ENCODE measurements around the gene RSPH10B2.
"Not testable (repeated sequence)": the region's sequence is repeated elsewhere in the genome, so short reads cannot be mapped to it uniquely, and the experiment has no call there.

Gene RSPH10B2

DNA sequence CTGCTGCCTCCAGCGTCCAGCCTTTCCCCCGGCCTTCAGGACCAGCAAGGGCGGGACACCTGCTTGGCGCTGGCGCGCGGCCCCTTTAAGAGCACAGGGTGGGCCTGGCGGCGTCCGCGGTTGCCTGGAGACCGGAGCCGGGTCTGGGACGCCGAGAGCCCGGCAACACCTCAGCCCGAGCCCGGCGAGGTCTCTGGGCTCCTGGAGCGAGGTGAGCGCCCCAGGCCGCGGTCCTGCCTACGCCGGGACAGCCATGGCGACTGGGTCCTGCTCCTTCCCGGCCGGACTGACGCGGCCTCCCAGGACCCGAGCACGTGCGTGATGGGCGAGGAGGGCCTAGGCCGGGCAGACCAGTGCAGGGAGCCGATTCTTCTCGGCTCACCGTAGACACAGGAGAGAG is at the start of gene RSPH10B2:
RSPH10B2 (plus strand) TSS at position 140 of the 400 bp plus-strand sequence. CDS start 3,575 bp downstream, outside the sequence.
- not testable (repeated sequence) for DNase-seq

DNA sequence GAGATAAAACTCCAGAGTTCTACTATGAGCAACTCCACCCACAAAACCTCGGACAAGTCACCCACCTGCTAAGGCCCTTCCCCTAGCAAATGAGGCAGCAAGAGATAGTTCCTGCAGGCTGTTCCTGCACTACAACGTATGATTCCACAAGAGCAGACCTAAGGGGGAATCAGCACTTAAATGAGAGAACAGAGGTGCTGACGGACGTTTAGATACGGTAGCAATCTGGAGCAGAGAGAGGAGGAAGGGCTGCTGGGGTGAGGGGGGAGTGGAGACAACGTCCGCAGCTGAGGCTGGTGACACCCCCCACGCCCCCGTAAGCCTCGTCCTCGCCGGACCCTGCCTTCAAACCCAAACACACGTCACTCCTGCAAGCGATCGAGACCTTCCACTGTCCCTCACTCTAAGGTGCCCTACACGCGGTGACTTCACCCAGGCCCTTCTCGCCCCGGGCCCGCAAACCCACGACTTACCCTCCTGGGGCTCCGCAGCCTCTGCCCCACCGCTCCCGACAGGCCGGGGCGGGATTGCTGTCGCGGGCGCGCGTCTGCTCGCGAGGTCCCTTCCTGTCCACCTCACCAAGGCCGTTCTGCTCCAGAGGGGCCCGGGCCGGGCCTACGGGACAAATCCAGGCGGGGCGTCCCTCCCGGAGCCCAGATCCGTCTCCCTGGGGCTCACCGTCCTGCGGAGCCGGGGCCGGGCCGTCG is 47.8 kb upstream of the RSPH10B2 start:
- no peak for DNase-seq

DNA sequence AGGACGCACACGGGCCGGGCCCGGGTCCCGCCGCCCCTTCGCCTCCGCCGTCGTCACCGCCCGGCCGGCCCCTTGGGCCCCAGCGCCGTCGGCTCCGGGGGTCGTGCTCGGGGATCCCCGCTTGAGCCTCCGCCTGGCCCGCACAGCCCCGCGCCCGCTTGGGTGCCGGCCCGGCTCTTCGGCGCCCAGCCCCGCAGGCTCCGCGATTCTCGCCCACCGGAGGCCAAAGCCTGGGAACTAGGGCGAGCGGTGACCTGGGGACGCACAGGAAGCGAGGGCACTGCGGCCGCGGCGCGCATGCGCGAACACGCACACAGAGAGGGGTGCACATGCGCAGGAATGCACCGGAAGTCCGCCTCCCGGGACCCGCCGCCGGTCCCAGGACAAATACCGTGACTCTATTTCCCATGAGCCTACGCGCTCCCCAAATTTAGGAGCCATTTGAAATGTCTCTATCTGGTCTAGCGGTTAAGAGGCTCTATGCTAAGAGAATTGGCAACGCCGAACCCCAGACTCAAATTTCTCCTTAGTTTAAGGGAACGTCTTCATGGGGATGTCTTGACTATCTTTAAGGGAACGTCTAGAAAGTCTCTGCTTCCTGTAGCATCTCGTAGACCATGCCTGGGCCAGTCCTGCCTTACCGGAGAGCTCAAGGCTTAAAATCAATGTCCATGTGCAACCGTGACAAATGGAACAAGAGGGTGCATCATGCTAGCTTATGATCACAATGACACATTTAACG is 47.1 kb upstream of the RSPH10B2 start, which contains the start of gene ZNF12:
ZNF12 (minus strand) TSS at position 282 of the 742 bp plus-strand sequence. CDS start 1,774 bp downstream, outside the sequence.
- peak; percentile 88 for DNase-seq

DNA sequence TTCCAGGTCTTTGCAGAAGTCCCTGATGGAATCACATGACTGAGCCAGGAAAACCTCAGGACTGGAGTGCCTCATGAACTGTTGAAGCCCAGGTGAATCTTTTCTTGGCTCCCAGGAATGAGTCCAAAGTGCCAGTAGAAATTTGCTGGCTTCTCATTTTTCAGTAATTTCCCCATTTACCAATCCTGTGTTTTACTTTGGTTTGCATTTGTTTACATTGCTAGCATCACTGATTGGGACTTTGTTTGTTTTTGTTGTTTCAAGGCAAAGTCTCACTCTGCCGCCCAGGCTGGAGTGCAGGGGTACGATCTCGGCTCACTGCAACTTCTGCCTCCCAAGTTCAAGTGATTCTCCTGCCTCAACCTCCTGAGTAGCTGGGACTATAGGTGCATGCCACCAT is 45.6 kb upstream of the RSPH10B2 start:
- DNase-seq = no peak

DNA sequence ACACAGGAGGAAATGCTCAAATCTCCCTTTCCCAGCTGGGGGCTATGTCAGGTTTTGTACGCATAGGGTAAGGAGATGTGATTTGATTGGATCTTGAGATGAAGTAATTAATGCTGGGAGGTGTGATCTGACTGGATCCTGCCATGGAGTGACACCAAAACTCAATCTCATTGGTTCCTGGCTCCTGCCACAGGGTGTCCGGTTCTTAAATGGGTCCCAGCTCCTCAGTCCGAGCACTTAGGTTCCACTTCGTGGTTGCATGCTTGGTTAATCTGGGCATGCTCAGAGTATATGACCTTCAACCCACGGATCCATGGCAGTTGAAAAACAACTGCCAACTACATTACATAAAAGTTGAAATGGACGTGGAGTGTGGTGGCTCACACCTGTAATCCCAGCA is 44.1 kb upstream of the RSPH10B2 start:
- no peak for DNase-seq

DNA sequence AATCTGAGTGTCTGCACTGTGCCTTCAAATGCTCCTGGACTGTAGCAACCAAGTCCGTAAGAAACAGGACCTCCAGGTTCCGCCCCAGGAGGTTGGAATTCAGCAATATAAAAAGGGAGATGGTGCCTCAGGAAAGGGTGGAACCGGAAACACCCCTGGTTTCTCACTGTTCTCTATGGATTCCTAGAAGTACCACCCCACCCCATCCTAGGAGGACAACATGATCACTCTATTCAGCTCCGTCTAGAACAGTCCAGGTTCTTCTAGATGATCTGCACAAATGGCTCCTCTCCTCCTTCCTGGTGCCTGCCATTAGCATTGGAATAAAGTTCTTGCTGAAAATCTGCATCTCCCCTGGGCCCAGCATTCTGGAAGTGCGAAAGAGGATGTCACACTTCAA is 39.5 kb upstream of the RSPH10B2 start:
- DNase-seq = no peak

DNA sequence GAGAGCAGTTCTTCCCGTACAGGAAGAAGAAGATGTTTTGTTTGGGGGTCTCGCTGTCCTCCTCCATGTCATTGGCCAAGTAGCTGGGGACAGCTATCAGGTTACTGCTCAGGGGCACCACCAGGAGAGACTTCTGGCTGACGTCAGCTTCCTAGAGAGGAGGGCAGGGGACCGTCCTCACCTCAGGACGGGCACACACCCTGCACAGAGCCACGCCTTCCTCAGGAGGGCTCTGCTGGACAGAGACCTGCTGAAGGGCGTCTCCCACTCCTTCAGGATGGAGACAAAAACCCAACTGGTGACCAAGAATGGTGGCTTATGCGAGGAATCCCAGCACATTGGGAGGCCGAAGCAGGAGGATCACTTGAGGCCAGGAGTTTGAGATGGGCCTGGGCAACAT is 38.0 kb upstream of the RSPH10B2 start:
- not testable (repeated sequence) for DNase-seq

DNA sequence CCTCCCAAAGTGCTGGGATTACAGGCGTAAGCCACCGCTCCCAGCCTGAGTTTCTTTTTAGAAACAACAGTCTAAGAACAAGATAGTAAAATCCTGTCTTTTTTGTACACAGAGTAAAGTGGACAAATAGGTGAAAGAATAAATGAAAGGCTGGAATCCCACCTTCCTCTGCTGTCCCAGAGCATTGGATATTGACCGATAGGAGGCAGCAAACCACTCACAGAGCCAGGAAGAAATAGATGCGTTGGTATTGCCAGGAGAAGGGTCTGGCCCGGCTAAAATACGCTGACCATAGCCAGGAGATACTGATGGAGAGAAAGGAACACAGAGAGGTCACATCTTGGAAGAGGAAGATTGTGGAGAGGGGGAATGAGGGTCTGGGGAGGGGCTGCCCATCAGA is 35.8 kb upstream of the RSPH10B2 start:
- no peak for DNase-seq

DNA sequence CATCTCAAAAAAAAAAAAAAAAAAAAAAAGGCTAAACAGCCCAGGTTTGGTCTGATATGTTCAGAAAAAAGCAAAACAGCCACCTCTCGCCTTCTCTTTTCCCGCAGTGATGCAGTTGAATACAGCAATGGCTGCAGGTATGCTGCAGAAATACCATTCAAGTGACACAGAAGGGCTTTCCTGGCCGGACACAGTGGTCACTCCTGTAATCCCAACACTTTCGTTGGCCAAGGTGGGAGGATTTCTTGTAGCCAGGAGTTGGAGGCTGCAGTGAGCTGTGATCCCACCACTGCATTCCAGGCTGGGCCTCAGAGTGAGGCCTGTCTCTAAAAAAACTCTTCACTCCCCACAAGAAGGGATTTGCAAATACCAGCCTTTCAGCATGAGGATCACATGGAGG is 29.6 kb upstream of the RSPH10B2 start:
- DNase-seq = not testable (repeated sequence)

DNA sequence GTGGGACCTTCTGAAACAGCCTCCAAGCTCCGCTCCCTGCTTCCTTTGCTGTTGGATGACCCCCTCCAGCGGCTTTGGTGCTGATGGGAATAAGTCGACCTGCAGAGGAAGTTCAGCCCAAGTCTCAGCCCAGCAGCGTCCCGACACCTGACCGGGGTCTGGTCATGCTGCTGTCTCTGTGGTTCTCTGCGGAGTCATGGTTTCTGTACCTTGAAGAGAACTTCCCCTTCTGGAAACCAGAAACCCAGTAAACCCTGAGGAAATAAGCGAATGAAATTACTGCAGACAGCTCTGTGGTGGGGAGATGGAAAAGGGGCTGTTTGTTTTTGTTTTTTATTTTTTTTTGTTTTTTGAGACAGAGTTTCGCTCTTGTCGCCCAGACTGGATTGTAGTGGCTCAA is 28.9 kb upstream of the RSPH10B2 start:
- no peak for DNase-seq

DNA sequence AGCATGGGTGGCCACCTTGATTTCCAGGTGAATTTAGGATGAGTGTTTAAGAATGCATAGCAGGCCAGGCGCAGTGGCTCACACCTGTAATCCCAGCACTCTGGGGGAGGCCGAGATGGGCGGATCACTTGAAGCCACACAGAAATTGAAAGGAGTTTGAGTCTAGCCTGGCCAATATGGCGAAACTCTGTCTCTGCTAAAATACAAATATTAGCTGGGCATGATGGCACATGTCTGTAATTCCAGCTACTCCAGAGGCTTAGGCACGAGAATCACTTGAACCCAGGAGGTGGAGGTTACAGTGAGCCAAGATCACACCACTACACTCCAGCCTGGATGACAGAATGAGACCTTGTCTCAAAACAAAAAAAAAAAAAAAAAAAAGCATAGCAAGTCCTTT is 27.6 kb upstream of the RSPH10B2 start:
- not testable (repeated sequence) for DNase-seq

DNA sequence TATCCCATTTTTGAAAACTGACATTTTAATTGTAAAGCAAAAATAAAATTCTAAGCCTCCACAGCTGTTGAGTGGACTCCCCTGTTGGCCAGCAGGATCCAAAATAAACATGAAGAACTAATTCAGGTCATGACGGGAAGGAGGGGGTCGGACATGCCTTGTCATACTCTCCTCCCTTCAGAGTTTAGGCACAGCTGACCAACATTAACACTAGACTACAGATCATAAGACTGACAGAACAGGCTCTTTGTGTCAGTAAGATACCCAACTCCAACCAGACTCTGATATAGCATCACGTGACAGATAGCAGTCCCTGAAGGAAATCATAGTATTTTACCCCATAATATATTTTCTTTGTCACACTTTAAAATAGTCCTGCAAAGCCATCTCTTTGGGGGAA is 26.2 kb upstream of the RSPH10B2 start:
- no peak for DNase-seq

DNA sequence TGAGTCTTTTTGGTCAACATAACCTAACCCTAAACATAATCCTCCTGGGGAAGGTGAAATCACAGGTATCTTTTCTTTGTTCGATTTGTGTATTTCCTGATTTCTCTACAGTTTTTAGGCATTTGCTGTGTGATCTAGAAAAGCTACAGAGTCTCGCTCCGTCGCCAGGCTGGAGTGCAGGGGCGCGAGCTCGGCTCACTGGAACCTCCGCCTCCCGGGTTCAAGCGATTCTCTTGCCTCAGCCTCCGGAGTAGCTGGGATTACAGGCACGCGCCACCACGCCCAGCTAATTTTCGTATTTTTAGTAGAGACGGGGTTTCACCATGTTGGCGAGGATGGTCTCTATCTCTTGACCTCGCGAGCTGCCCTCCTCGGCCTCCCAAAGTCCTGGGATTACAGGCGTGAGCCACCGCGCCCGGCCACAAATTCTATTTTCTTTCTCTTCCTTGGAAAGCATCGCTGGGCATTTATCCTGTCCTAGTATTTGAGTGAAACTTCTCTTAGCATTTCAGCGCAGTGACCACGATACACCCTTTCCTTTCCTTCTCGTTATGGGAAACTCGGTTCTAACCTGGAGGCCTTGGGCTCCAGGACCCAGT is 24.9 kb upstream of the RSPH10B2 start:
- DNase-seq = not testable (repeated sequence)

DNA sequence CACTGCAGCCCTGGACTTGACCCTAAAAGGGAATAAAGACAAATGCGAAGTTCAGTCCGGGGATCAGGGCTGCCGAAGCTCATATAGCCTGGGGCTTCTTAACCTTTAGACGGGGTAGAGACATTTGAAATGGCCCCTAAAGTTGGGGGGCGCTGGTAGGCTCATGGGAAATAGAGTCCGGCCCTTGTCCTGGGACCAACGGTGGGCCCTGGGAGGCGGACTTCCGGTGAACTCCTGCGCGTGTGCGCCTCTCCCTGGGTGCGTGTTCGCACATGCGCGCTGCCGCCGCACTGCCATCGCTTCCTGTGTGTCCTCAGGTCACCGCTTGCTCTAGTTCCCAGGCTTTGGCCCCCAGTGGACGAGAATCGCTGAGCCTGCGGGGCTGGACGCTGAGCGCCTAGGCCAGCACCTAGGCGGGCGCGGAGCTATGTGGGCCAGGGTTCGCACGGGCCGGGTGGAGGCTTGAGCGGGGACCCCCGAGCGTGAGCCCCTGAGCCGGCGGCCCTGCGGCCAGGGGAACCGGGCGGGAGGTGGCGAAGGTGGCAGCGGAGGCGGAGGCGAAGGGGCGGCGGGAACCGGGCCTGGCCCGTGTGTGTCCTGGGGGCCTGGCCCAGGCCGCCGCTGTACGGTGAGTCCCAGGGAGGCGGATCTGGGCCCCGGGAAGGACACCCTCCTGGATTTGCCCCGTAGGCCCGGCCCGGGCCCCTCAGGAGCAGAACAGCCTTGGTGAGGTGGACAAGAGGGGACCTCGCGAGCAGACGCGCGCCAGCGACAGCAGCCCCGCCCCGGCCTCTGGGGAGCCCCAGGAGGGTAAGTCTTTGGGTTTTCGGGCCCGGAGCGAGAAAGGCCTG is 24.2 kb upstream of the RSPH10B2 start:
- DNase-seq = peak; percentile 83

DNA sequence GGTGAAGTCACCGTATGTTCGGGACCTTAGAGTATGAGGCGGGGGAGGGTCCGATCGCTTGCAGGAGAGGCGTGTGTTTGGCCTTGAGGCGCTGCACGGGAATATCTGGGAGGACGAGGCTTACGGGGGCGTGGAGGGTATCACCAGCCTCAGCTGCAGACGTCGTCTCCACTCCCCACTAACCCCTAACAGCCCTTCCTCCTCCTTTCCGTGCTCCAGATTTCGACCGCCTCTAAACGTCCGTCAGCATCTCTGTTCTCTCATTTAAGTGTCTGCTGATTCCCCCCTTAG is 23.6 kb upstream of the RSPH10B2 start:
- no peak for DNase-seq

DNA sequence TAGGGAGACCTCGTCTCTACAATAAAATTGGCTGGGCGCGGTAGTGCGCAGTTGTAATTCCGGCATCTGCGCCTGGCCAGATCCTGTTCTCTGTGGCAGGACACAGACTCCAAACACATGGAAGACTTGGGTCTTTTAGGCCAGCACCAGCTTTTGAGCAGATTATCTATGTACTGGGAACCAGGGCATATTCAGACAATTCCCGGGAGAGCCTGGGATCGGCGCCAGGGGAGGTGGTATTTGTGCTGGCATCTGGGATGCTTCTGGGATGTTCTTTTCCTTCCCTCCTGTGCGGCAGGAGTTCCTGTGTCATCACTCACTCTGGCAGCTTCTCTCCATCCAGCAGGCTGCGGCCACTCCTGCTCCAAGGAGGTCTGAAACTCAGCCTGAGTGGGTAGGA is 15.5 kb upstream of the RSPH10B2 start:
- not testable (repeated sequence) for DNase-seq

DNA sequence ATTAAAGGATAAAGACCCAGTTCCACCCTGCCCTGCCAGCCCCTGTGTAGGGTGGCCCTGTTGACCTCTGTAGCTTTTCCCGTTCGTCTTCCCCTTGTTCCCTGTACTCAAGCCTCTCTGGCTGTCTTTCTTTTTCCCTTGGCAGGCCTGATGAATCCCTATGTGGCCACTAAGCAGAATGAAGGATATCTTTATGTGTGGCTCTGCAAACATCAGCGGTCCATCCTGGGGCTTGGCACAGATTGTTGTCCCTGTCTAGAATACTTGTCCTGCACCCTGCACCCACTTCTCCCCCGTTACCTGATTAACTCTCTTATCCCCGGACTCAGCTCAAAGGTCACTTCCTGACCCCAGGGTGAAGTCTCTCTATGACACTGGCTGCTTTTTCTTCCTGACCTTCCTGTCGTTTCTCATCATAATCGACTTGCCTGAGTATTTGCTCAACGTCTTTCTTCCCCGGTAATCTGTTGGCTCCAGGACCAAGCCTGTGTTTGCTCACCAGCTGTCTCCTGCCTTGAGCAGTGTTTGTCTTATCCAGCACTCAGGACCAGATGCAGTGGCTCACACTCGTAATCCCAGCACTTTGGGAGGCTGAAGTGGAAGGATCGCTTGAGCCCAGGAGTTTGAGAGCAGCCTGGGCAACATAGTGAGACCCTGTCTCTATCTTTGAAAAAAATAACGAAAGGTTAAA is 9.3 kb upstream of the RSPH10B2 start:
- not testable (repeated sequence) for DNase-seq

DNA sequence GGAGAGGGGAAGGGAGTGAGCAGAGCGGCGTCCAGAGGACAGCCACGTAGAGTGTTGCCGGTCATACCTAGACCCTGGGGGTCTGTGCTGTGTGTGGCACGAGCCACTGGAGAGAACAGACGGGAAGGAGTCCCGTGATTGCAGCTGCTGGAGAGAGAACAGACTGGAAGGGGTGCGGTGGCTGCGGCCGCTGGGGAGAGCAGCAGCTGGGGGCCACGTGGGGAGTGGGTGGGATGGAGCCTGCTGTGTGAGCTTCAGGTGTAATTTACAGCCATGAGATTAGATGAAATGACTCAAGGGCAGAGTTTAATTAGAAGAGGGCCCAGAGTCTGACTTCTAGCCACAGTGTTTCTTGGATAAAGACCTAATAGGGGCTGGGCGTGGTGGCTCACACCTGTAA is 4.6 kb upstream of the RSPH10B2 start:
- DNase-seq = not testable (repeated sequence)

DNA sequence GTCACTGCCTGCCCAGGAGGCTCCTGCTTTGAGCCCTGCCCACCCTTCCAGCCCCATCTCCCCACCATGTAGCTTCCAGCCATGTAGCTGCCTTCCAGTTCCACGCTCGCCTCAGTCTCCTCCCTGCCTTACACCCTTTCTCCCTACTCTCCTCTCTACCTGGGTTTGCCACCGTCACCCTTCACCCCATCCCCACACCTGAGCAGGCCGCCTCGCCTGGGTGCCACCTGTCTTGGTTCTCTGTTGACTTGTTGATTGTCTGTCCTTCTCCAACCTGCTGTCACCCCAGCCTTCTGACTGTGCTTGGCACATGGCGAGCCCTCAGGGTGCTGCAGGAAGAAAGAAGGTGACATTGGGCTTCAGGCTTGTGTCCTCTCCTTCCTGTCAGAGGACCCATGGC is 3.7 kb upstream of the RSPH10B2 start:
- DNase-seq = not testable (repeated sequence)

DNA sequence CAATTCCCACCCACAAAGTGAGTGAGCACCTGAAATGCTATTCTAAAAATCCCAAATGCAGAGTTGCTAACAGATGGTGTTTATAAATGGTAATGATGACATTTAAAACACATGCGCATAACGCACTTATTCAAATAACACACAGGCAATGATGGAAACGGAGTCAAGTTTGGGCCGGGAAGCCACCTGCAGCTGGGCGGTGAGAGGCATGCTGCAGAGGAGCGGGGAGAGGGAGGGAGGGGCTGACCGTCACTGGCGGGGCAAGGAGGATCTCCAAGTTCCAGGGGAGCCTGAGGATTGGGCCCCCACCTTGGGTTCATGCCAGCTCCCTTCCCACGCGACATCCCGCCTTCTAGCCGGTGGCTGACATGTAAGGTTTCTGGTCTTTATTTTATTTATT is 7.3 kb downstream of the RSPH10B2 start:
- not testable (repeated sequence) for DNase-seq

DNA sequence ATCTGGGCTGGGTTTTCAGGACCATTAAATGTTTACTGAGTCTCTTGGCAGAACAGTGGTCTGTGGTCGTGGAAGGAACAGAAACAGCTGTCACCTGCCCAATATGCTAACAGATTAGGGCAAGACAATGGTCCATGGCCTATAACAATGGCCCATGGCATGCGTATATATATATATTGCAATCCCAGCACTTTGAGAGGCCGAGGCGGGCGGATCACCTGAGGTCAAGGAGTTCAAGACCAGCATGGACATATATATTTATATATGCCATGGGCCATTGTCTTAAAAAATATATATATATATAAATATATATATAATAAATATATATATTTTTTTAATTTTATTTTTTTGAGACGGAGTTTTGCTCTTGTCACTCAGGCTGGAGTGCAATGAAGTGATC is 27.7 kb downstream of the RSPH10B2 start:
- not testable (repeated sequence) for DNase-seq

DNA sequence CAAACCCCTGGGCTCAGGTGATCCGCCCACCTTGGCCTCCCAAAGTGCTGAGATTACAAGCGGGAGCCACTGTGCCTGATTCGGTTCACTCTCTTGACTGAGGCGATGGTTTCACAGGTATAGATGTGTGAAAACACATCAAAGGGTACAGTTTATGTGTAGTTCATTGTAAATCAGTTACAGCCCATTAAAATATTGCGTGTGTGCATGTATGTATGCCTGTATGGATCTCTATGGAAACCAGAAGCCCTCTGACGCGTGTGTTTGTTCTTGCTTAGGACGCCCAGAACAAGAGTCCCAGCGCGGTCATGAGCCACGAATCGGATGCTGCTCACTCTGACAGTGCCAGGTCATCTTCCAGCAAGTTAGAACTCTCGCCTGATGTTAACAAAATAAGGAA is 35.5 kb downstream of the RSPH10B2 start:
- DNase-seq = not testable (repeated sequence)
